ENCODE measurements around the gene TAF9B. TPM values are rescaled to one million over a fixed set of nuclear protein-coding genes. Genes with fewer than 3 reads are reported as not detected.

TAF9B gene
- total and polyA plus RNA-seq, 2 donors (not counting 3 experiments of a cell fraction or from before 2014, with no cell fraction given) = 16.0 to 25.9 TPM

GRCh38 chrX:78098108-78098507 lies 41.3 kb downstream of the TAF9B start:
- no peak for FAIRE-seq
- intact Hi-C loops (cut with micrococcal nuclease) = no loop called here
- Histone ChIP-seq H3K27me3 (ENCODE audit: control insufficient read depth in 2 of 2, insufficient read depth in 2 of 2, low read length in 2 of 2) (peaks cover 3 to 4% of the 10 kb centered on the region in 2 experiments), H3K4me2 (ENCODE audit: insufficient read depth, low read length) (no peak overlapping the region), H4K20me1 (replicated peaks; ENCODE audit: control insufficient read depth, extremely low read depth, insufficient read depth, low read length) (no peaks in the 10 kb centered on the region), H3K27ac (ENCODE audit: insufficient read depth, low read depth, low read length) (no peak overlapping the region), H3K36me3 (ENCODE audit: control insufficient read depth in 2 of 2, extremely low read depth in 1 of 2, insufficient read depth in 2 of 2, low read length in 2 of 2) (no peaks in the 10 kb centered on the region), H3K9me1 (replicated peaks; ENCODE audit: control insufficient read depth, extremely low read depth, insufficient read depth, low read length) (no peaks in the 10 kb centered on the region), H3K9me3 (replicated peaks; ENCODE audit: control insufficient read depth, insufficient read depth, low read length) (no peaks in the 10 kb centered on the region), H2AFZ (ENCODE audit: low read depth, low read length) (no peak overlapping the region), H3K4me1 (ENCODE audit: control insufficient read depth, extremely low read depth, insufficient read depth, low read length) (no peaks in the 10 kb centered on the region), H3K4me3 (replicated peaks in 1 of 3; ENCODE audit: insufficient read depth in 1 of 3, low read depth in 1 of 3, low read length in 3 of 3) (no peak overlapping the region), H3K9ac (replicated peaks; ENCODE audit: extremely low read depth, insufficient read depth, low read length) (no peak overlapping the region), H3K79me2 (ENCODE audit: control insufficient read depth, insufficient read depth, low read length) (no peaks in the 10 kb centered on the region)
- BruUV-seq (replicated peaks) = no TSS peak
- dilution Hi-C loops (cut with MboI; ENCODE audit: extremely low pct_ligation_motif_present, low sequenced_read_pairs) = no loop called here
- CTCF ChIA-PET = interaction anchor here (1.2 kb wide), 1 partner anchor 73 kb away, joined by 3 read pairs; no protein-coding TSS in a partner anchor
- DNase-seq (ENCODE audit: low read depth, low spot score) = no peak
- POLR2A ChIA-PET = no interaction called here
- TF ChIP-seq GATA2 (IDR thresholded peaks at IDR 0.05; ENCODE audit: insufficient read depth, insufficient read length, low read depth, low read length) (no peak), CTCF (IDR thresholded peaks at IDR 0.05; ENCODE audit: extremely low read depth in 1 of 2, insufficient read depth in 1 of 2, low read depth in 1 of 2, low read length in 2 of 2) (no peak), MAX (IDR thresholded peaks at IDR 0.05; ENCODE audit: insufficient read depth, insufficient read length) (no peak), JUN (IDR thresholded peaks at IDR 0.05; ENCODE audit: borderline replicate concordance, insufficient read depth, insufficient read length, low read depth) (no peak), FOS (IDR thresholded peaks at IDR 0.05; ENCODE audit: borderline replicate concordance, insufficient read depth, low read length) (no peak), MYC (IDR thresholded peaks at IDR 0.05; ENCODE audit: low read depth, low read length) (no peak), EZH2 (IDR thresholded peaks at IDR 0.05; ENCODE audit: borderline replicate concordance, low read depth, low read length, severe bottlenecking) (no peak), POLR2AphosphoS5 (IDR thresholded peaks at IDR 0.05; ENCODE audit: insufficient read depth, low read depth, low read length) (no peak), POLR2A (IDR thresholded peaks at IDR 0.05; ENCODE audit: low read depth, low read length) (no peak)

Data from endothelial cell of umbilical vein (primary cell).